Inferior parietal cortex (tissue), 1 donor: ENCODE results near the gene TRIM52.
"Not testable (repeated sequence)": the region's sequence is repeated elsewhere in the genome, so short reads cannot be mapped to it uniquely, and the experiment has no call there.

Experiments
- DNase-seq: peaks from one replicate; pipeline ENCODE4 v3.0.0-alpha.2; 2016; ENCODE audit errors: extremely low spot score

Gene TRIM52

DNA sequence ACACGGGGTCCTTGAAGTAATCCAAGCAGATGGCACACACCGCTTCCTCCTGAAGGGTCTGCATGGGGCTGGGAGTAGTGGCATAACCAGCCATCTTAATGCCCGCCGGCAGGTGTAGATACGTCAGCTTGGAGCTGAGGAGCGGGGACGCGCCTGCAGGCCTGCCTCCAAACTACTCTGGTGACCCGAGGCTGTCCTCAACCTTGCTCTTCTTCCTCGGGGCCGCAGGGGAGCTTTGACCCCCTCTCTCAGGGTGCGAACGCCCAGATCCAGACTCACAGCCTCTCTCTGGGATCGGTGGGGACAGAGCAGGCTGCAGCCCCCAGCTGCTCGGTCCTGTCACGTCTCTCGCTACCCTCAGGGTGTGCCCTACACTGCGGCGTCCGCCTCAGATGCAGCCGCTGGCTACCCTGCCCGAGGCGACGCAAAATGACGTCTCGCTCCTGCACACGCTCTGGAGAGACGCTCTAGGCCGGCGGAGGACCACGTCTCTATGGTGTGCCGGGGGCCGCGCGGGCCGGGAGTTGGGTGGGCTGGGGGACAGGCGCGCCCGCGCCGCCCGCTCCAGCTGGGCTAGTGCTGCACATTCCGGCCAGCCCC is at the start of gene TRIM52:
TRIM52 (minus strand) TSS at position 424 of the 600 bp plus-strand sequence; CDS start at position 94, 330 bp downstream.
- peak; percentile 92 for DNase-seq

- DNase-seq = not testable (repeated sequence)
Observed at GRCh38 chr5:181287331-181287730, 26.4 kb upstream of the TRIM52 start.

- DNase-seq = not testable (repeated sequence)
Observed at GRCh38 chr5:181285962-181286705, 25.2 kb upstream of the TRIM52 start.

DNA sequence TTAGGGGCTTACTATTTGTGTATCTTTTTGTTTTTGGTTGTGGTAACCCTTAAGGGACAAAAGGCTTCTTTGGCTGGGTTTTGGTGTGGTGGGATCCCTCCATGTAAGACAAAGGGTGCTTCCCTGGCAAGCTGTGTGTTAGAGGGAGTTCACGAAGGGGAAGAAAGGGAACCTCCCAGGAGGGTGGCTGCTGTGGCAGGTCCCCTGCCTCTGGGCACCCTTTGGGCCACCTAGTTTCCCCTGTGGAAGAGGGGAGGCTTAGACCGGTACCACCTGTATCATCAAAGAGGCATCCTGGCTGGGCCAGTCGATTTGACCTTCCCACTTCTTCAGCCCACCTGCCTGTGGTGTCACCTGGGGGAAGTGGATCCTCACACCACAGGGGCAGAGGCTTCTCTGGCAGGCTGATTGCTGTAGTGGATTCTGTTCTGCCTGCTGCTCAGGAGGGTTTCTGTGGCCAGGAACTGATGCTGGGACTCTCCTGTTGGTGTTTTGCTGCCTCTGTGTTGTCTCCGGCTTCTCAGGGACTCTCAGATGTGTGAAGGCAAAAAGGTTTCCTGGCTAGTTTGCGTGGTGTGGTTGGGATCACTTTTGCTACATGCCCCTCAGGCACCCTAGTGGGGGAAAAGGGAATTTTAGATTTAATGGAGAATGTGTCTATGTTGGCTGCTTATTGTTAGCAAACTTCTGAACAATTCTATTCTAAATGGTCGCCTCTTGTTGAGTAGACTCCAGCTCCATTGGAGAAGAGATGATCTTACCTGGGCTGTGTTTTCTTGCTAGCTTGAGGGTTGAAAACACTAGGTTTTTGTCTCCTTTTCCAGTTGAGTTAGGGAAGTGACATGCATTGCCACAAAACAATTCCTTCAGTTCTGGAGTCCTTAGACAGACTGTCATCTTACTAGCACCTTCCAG is 23.2 kb upstream of the TRIM52 start:
- DNase-seq = not testable (repeated sequence)

- no peak for DNase-seq
Observed at GRCh38 chr5:181283347-181283746, 22.4 kb upstream of the TRIM52 start.

- DNase-seq = no peak
Observed at GRCh38 chr5:181282874-181283273, 21.9 kb upstream of the TRIM52 start.

- not testable (repeated sequence) for DNase-seq
Observed at GRCh38 chr5:181282415-181282814, 21.5 kb upstream of the TRIM52 start.

DNA sequence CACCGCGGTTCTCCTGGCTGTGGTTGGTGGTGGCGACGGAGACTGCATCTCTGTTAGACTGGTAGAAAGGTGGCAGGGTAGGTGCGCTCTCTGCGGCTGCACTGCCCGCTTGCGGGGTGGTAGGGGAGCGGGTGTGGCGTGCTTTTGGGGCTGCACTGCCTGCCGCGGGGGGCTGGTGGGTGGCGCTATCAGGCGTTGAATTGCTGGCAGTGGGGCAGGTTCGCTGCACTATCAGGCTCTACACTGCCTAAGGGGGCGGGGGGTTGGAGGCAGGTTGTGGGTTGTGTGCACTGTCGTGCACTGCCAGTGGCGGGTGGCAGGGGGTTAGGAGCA is 21.0 kb upstream of the TRIM52 start:
- DNase-seq = no peak

DNA sequence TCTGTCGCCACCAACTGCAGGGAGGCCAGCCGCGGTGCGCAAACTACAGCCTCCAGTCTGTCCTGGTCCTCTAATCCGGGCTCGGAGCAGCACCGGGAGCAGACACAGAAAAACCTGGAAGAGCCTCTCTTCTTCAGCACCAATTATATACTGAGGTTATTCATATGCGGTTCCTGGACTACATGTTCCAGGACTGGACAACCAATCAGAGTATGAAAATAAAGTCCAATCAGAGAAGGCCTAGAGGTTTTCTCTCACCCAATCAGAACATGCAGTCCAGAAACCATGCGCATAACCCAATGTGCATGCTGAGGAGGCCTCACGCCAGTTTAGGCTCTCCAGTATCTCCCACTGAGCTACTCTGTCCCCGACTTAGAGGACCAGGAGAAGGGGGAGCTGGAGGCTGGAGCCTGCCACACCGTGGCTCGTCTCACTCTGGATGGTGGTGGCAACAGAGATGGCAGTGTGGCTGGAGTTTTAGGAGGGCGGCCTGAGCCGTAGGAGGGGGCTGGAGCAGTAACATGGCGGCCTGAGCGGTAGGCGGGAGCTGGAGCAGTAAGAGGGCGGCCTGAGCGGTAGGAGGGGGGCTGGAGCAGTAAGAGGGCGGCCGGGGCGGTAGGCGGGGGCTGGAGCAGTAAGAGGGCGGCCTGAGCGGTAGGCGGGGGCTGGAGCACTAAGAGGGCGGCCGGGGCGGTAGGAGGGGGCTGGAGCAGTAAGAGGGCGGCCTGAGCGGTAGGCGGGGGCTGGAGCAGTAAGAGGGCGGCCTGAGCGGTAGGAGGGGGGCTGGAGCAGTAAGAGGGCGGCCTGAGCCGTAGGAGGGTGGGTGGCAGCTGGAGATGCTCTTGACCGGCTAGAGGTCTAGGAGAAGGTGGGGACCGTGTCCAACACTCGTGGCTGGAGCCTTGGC is 20.4 kb upstream of the TRIM52 start:
- peak; percentile 11 for DNase-seq

DNA sequence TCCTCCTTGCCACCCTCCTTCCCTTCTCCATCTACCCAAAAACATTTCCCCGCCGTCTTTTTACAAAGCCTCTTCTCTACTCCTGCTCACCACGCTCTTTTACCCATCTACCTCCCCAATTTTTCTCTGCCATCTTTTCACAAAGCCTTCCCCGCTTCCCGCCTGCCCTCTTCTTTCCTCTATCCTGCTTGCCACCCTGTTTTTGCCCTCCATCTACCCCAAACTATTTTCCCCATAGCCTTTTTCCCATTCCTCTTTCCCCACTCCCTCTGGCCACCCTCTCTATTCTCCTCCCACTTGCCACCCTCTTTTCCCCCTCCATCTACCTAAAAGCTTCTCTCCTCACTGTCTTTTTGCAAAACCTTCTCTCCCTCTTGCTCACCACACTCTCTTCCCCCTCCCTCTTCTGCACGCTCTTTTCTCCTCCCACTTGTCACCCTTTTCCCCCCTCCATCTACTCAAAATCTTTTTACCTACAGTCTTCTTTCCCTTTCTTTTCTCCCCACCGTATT is 19.4 kb upstream of the TRIM52 start:
- no peak for DNase-seq

GRCh38 chr5:181273433-181273744 is 12.4 kb upstream of the TRIM52 start:
- DNase-seq = not testable (repeated sequence)

DNA sequence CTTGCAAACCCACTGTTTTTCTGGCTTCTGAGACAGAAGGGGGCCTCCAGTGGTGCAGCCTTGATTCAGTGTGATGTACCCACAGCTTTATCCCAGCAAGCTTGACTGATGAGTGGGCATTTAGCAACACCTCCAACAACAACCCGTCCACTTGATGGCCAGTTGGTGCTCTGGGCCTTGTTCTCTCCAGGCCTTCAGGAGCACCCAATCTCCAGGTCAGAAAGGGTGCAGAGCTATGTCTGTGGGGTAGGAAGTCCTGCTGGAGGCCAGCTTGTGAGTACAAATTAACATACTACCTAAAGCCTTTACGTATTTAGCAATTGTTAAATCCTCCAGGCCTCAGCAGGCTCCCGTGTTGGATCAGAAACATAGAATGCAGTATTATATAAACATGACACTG is 10.1 kb upstream of the TRIM52 start:
- no peak for DNase-seq

GRCh38 chr5:181267907-181268306 is 7.0 kb upstream of the TRIM52 start:
- not testable (repeated sequence) for DNase-seq

DNA sequence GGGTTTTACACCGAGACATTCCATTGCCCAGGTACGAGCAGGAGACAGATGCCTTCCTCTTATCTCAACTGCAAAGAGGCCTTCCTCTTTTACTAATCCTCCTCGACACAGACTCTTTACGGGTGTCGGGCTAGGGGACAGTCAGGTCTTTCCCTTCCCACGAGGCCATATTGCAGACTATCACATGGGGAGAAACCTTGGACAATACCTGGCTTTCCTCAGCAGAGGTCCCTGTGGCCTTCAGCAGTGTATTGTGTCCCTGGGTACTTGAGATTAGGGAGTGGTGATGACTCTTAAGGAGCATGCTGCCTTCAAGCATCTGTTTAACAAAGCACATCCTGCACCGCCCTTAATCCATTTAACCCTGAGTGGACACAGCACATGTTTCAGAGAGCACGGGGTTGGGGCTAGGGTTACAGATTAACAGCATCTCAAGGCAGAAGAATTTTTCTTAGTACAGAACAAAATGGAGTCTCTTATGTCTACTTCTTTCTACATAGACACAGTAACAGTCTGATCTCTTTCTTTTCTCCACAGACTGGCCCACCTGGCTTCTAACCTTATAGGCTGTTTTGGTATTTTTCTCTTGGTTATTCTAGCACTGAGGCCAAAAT is 6.5 kb upstream of the TRIM52 start:
- DNase-seq = not testable (repeated sequence)

DNA sequence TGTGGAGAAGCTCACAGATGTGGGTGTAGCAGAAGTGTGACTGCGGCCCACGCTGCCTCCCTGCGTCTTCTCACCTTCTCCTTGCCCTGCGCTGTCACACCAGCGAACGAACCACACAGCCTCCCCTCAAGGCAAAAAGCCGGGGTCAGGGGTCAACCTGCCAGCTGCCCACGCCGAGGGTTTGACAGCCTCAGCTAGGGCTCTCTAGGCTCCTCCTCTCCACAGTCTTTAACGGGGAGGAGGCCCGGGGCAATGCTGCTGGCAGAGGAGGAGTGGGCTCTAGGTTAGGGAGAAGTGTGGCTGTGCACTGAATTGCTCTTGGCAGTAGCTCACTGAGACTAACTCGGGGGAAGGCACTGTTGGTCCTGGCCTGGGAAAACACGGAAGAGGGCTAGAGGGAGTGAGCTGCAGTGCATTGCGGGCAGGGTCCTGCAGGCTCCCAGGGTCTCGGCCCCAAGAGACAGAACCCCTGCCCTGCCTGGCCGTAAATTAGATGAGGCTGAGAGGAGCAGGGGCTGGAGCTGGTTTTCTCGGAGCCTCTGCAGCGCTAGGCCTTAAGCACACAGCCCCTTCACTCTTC is 4.2 kb upstream of the TRIM52 start:
- DNase-seq = no peak

GRCh38 chr5:181263633-181264032 is 2.7 kb upstream of the TRIM52 start:
- DNase-seq = no peak

DNA sequence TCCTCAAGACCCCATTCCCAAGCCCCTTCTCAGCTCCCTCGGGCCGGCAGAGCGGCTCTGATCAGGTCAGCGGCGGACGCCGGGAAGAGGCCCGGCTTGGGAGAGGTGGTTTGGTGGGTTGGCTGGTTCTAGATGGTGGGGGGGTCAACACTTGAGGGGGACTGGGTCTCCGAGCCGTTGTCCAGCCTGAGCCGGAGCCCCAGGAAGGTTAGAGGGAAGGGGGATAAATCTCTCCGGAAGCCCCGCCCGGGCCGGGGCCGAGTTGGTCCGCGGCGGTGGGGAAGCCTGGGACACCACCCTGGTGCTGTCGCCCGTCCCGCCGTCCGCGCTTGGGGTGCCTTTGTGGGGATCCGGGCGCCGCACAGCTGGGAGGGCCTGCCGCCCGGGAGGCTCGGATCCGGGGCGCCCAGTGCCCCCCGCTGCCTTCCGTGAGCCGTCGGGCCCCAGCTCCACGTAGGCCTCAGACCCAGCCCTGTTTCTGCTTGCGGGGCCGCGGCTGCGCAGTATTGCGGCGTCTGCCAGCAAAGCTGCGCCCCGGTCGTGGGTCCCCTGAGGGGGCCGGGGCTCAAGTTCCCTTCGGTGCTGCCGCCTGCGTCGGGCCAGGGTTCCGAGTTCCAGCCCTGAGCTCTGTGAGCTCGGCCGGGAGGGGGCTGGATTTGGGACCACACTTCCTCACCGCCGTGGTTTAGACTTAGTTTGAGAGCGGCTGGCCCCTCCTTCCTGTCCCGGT is 542 bp upstream of the TRIM52 start:
- no peak for DNase-seq

- no peak for DNase-seq
Observed at GRCh38 chr5:181259974-181260719, 796 bp downstream of the TRIM52 start.

GRCh38 chr5:181259283-181259682 is 1.7 kb downstream of the TRIM52 start:
- no peak for DNase-seq
